A549 (cell line): Measurements from ENCODE around the gene HCN4.

Source experiments
- E2F6 ChIP-seq: IDR thresholded peaks from 2 replicates; pipeline ENCODE4 v1.6.1; 2012; ENCODE audit warnings: low read depth, borderline replicate concordance
- EP300 ChIP-seq, 2 experiments: fragments of >200 bp; sonication (Bioruptor Twin); formaldehyde crosslinking; IDR thresholded peaks; 2 replicates in 1 of 2; 3 replicates in 1 of 2; pipeline ENCODE4 v1.6.1; 2016 to 2017
- MYC ChIP-seq: IDR thresholded peaks from 2 replicates; pipeline ENCODE4 v1.6.1; 2012; ENCODE audit warnings: mild to moderate bottlenecking, inconsistent platforms, low read length, improper control_type of control experiment, borderline replicate concordance
- PHF8 ChIP-seq: fragments of 200-600 bp; sonication (generic); IDR thresholded peaks from 2 replicates; pipeline ENCODE4 v1.6.1; 2016; ENCODE audit warnings: low read depth, mild to moderate bottlenecking, antibody characterized with exemption, moderate library complexity, borderline replicate concordance
- POLR2A ChIP-seq: IDR thresholded peaks from 2 replicates; pipeline ENCODE4 v1.6.1; 2012; ENCODE audit warnings: mild to moderate bottlenecking, low read length
- RAD21 ChIP-seq, 2 experiments: fragments of >200 bp in 1 of 2; sonication (Bioruptor Twin) in 1 of 2; formaldehyde crosslinking in 1 of 2; IDR thresholded peaks in 1 of 2; conservative IDR thresholded peaks in 1 of 2; 2 replicates in 1 of 2; 3 replicates in 1 of 2; pipeline ENCODE4 v1.6.1; 2012 to 2018; ENCODE audit warnings: inconsistent platforms in 1 of 2

- TF ChIP-seq RAD21 (conservative IDR thresholded peaks at IDR 0.05 in 1 of 2, IDR thresholded peaks at IDR 0.05 in 1 of 2) (no peak), POLR2A (no peak), MYC (no peak), E2F6 (no peak), EP300 (IDR thresholded peaks at IDR 0.05) (no peak), PHF8 (no peak)
Observed at GRCh38 chr15:73346735-73347312, 21.9 kb downstream of the HCN4 start.
